GM19467 (cell line): ENCODE results near the gene DENND1B.
"Not testable (repeated sequence)": the region's sequence is repeated elsewhere in the genome, so short reads cannot be mapped to it uniquely, and the experiment has no call there.

ENCODE experiments used
- ATAC-seq: cut with Tn5 transposase; IDR thresholded peaks from one replicate; pipeline ENCODE4 v1.9.1; 2021; ENCODE audit warnings: mild to moderate bottlenecking, moderate library complexity; ENCODE audit not compliant: unreplicated experiment

The DENND1B gene

GRCh38 chr1:197745911-197746310 is 29.4 kb downstream of the DENND1B start:
- no peak for ATAC-seq

GRCh38 chr1:197744979-197745378 is 30.3 kb downstream of the DENND1B start:
- ATAC-seq = no peak

DNA sequence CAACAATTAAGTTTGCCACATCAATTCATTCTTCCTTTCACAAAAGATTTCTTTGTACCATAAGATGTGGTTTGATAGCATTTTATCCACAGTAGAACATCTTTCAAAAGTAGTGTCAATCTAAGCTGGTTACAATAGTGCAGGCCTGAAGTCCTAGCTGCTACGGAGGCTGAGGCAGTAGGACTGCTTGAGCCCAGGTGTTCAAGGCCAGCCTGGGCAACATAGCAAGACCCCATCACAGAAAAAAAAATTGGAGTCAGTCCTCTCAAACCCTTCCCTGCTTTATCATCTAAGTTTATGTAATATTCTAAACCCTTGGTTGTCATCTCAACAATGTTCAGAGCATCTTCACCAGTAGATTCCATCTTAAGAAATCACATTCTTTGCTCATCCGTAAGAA is 31.7 kb downstream of the DENND1B start:
- ATAC-seq = no peak

DNA sequence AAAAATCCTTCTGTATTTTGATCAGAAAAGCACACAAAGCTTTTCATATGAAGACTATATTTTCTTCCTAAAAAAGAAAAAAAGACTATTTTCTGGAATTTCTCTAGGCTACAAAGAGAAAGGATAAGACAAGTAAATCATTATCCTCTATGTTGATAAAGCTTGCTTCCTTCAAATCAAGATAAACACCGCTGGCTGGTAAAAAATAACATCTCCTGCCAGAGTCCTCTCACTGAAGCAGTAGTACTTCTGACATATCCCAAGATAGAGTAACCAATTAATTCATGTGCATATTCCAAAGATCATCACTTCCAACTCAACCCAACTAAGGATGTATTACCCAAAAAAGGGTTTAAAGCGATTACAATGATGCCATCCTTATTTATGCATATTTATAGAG is 34.3 kb downstream of the DENND1B start:
- no peak for ATAC-seq

GRCh38 chr1:197738927-197739326 is 36.4 kb downstream of the DENND1B start:
- no peak for ATAC-seq

- no peak for ATAC-seq
These were observed 37.4 kb downstream of the DENND1B start for GRCh38 chr1:197737916-197738315.

GRCh38 chr1:197736685-197737084 is 38.6 kb downstream of the DENND1B start:
- ATAC-seq = no peak

DNA sequence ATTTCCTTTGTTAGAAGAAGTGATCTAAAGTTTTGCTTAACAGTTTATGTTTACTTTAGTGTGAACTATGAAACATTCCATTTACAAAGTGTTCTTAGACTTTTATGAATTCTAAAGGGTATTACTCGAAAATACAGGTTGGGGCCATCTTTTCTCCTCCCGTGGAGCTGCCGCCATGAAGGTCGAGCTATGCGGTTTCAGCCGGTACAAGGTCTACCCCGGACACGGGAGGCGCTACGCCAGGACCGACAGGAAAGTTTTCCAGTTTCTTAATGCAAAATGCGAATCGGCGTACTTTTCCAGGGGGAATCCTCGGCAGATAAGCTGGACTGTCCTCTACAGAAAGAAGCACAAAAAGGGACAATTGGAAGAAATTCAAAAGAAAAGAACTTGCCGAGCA is 39.8 kb downstream of the DENND1B start:
- no peak for ATAC-seq

DNA sequence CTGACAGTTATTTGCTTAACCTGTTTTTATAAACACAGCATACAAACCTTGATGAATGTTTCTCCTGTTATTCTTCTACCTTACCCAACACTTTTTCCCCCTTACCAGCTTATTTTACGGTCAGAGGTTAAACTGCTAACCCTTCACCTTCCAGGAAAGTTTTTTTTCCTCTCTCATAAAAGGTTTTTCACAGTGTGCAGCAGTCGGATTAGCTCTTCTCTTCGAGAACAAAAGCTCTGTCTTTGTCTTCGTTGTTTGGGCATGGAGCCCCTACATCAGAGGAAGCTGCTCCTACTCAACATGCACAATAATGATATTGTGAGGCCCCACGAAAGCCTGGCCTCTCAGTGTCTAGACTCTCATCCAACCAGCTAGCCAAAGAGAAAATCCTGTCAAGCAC is 42.0 kb downstream of the DENND1B start:
- ATAC-seq = no peak

DNA sequence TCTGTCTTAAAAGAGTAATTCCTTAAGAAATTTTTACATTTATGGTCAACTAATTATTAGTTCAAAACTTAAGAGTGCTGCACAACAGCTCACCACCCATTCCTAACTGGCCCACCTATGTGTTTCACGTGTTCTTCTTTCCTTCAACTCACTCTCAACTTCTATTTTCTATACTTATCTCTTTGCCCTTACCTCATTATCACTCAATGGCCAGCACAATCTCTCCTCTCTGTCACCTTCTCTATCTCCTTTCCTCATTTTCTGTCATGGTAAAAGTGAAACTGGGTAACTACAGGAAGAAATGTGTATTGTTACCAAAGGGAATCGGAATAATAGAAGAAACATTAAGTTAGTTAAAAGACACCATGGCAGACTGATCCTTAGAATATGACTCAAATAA is 43.1 kb downstream of the DENND1B start:
- ATAC-seq = no peak

DNA sequence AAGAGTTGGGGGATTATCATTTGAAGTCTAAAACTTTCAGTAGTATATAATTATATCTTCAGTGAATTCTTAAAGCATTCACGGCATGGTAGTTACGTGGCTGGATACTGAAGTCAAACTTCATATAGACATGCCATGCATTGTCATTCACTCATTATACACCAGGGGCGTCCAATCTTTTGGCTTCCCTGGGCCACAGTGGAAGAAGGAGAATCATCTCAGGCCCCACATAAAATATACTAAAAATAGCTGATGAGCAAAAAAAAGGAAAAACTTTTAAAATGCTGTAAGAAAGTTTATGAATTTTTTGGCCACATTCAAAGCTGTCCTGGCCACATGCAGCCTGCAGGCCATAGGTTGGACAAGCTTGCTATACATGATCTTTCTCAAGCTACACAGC is 43.8 kb downstream of the DENND1B start:
- ATAC-seq = no peak

- no peak for ATAC-seq
These were observed 49.3 kb downstream of the DENND1B start for GRCh38 chr1:197725976-197726375.

DNA sequence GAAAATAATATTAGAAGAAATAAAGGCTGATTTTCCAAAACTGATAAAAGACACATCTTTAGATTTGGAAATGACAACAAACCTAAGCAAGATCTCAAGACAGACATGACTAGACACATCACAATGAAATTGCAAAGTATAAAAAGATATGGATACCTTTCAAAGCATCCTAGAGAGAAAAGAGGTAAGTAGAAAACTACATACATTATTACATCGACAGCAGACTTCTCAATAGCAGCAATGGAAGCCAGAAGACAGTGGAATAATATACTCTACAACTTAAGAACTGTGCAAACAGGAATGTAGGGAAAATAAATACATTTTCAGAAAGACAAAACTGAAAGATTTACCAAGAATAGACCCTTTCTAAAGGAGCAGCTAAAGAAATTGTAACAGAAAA is 50.2 kb downstream of the DENND1B start:
- ATAC-seq = no peak

DNA sequence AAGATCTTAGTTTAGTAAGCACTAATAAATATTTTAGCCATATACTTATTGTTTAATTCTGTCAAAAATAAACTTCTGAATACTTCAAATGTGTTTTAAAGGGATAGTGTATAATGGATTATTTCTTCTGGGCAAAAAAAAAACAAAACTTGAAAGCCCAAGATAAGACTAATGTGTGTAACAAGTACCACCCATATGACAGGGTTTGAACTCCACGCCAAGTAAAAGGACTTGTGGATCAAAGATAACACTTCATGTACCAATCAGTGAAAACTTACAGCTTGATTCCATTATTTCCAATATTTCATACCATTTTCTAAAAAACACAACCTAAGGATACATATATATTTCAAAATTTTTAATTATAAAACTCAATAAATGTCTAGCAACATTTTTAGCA is 59.5 kb downstream of the DENND1B start:
- no peak for ATAC-seq

DNA sequence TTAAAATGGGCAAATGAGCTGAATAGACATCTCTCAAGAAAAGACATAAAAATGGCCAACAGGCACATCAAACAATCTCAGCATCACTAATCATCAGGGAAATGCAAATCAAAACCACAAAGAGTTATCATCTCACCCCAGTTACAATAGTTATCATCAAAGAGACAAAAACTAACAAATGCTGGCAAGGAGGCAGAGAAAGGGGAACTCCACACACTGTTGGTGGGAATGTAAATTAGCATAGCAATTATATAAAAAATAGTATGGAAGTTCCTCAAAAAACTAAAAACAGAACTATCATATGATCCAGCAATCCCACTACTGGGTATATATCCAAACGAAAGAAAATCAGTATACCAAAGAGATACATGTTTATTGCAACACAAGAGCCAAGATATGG is 68.7 kb downstream of the DENND1B start:
- ATAC-seq = no peak

DNA sequence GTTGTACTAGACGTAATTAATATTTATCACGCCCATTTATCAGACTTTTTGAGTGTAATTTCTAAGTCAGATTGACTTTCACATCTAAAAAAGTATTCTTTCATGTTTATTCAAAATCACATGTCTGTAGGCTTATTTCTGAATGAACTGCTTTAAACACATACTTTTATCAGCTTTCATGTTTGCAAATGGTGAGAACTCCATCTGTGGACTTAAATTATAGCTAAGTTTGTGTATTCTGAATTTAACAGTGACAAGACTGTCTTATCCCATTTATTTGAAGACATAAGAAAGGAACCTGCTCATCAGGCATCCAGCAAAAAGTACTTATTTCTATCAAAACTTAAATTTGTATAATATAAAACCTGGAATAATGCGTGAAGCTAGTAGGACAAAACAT is 69.3 kb downstream of the DENND1B start:
- no peak for ATAC-seq

DNA sequence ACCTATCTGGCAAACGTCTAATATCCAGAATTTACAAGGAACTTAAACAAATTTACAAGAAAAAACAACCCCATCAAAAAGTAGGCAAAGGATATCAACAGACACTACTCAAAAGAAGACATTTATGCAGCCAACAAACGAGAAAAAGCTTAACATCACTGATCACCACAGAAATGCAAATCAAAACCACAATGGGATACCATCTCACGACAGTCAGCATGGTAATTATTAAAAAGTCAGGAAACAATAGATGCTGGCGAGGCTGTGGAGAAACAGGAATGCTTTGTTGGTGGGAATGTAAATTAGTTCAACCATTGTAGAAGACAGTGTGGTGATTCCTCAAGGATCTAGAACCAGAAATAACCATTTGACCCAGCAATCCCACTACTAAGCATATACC is 74.6 kb downstream of the DENND1B start:
- ATAC-seq = not testable (repeated sequence)

- no peak for ATAC-seq
These were observed 78.9 kb downstream of the DENND1B start for GRCh38 chr1:197696372-197696771.

GRCh38 chr1:197695961-197696360 is 79.3 kb downstream of the DENND1B start:
- no peak for ATAC-seq

DNA sequence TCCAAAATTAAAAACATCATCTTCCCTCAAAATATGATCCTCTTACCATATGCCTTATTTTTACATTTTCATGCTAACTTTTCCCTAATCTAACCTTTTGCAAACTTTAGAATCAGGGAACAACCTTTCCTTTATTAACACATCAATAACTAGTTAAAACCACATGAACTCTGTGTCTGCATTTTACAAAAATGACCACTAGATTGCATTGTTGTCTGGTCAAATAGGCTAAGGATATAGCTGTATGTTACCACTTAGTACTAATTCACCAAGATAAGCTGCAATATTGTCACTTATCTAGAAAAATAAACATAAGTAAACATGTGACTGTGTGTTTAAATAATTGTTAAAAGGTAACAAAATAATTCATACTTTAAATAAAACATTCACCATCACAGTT is 82.3 kb downstream of the DENND1B start:
- no peak for ATAC-seq

DNA sequence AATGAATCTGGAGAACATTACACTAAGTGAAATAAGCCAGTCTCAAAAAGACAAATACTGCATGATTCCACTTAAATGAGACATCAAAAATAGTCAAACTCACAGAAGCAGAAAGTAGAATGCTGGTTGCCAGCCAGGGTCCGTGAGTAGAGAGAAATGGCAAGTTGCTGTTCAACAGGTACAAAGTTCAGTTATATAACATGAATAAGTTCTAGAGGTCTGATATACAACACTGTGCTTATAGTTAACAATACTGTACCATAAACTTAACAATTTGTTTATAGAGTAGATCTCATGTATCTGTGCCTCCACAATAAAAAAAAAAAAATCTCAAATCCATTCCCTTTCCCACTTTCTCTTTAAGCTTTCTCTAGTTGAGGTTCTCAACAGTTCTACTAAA is 83.5 kb downstream of the DENND1B start:
- ATAC-seq = no peak

GRCh38 chr1:197690074-197690473 is 85.2 kb downstream of the DENND1B start:
- no peak for ATAC-seq

DNA sequence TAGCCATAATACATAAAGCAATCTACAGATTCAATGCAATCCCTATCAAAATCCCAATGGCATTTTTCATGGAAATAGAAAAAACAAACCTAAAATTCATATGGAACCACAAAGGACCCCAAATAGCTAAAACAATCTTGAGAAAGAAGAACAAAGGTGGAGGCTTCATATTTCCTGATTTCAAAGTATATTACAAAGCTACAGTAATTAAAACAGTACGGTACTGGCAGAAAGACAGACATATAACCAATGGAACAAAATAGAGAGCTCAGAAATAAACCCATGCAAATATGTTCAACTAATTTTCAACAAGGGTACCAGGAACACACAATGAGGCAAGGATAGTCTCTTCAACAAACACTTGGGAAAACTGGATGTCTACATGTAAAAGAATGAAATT is 87.0 kb downstream of the DENND1B start:
- no peak for ATAC-seq
